Endothelial cell of umbilical vein (primary cell): ENCODE data around the gene PSMD14. TPM values are rescaled to one million over a fixed set of nuclear protein-coding genes. Genes with fewer than 3 reads are reported as not detected.

Experiments used
- BruUV-seq: library from RNA; stranded (reverse); fragments of 400-500 nt; replicated peaks from 2 replicates; lab custom pipeline; 2021; lab: Mats Ljungman, UMichigan
- CTCF ChIA-PET: fragments of 300-600, 350-600 bp; sonication (Branson Sonifier 250); formaldehyde crosslinking; loops from one replicate; lab custom pipeline; 2021; ENCODE audit warnings: antibody characterized with exemption, inconsistent platforms; lab: Charles Lee
- POLR2A ChIA-PET: fragments of 300-600, 350-600 bp; sonication (Branson Sonifier 250); formaldehyde crosslinking; loops from one replicate; lab custom pipeline; 2021; ENCODE audit warnings: antibody characterized with exemption, inconsistent platforms; lab: Charles Lee
- DNase-seq: peaks from one replicate; pipeline ENCODE4 v3.0.0-alpha.2; 2011; ENCODE audit warnings: low read depth, low spot score
- FAIRE-seq: peaks from 2 replicates; lab custom pipeline; 2011; peaks lifted over from hg19 to GRCh38; lab: Jason Lieb, UNC
- H2AFZ ChIP-seq: 2 replicates; pipeline ENCODE4 v1.6.0; 2012; ENCODE audit warnings: low read depth, low read length, control low read depth, inconsistent platforms
- H3K27ac ChIP-seq: 2 replicates; pipeline ENCODE4 v1.5.1; 2011; ENCODE audit warnings: low read depth, mild to moderate bottlenecking, control low read depth, low read length, moderate library complexity; ENCODE audit not compliant: insufficient read depth
- H3K27me3 ChIP-seq, 2 experiments: 2 replicates each; pipeline versions ENCODE4 v1.6.0 to v1.6.1; 2011; ENCODE audit warnings: low read length in 2 of 2, mixed read lengths in 1 of 2; ENCODE audit not compliant: control insufficient read depth in 2 of 2, insufficient read depth in 2 of 2
- H3K36me3 ChIP-seq, 2 experiments: 2 replicates in 1 of 2; 3 replicates in 1 of 2; pipeline ENCODE4 v1.5.1; 2011; ENCODE audit warnings: low read length in 2 of 2, mild to moderate bottlenecking in 1 of 2, moderate library complexity in 1 of 2; ENCODE audit not compliant: control insufficient read depth in 2 of 2, insufficient read depth in 2 of 2; ENCODE audit errors: extremely low read depth in 1 of 2
- H3K4me1 ChIP-seq: 3 replicates; pipeline ENCODE4 v1.5.1; 2011; ENCODE audit warnings: mild to moderate bottlenecking, low read length; ENCODE audit not compliant: control insufficient read depth, insufficient read depth; ENCODE audit errors: extremely low read depth
- H3K4me2 ChIP-seq: 2 replicates; pipeline ENCODE4 v1.6.1; 2011; ENCODE audit warnings: low read length, control low read depth, mixed read lengths; ENCODE audit not compliant: insufficient read depth
- H3K4me3 ChIP-seq, 3 experiments: fragments of 200-600 bp in 1 of 3; sonication (generic), shearing (Covaris generic) in 1 of 3; replicated peaks in 1 of 3; 2 replicates each; pipeline ENCODE4 v1.5.1; 2011 to 2016; ENCODE audit warnings: control low read depth in 3 of 3, low read length in 3 of 3, mild to moderate bottlenecking in 2 of 3, inconsistent platforms in 1 of 3, low read depth in 1 of 3, moderate library complexity in 1 of 3; ENCODE audit not compliant: insufficient read depth in 1 of 3
- H3K79me2 ChIP-seq: 2 replicates; pipeline ENCODE4 v1.6.0; 2012; ENCODE audit warnings: low read length, inconsistent platforms; ENCODE audit not compliant: control insufficient read depth, insufficient read depth
- H3K9ac ChIP-seq: replicated peaks from 2 replicates; pipeline ENCODE3; 2011; ENCODE audit warnings: low read length, control low read depth; ENCODE audit not compliant: insufficient read depth; ENCODE audit errors: extremely low read depth
- H3K9me1 ChIP-seq: replicated peaks from 3 replicates; pipeline ENCODE4 v1.6.0; 2011; ENCODE audit warnings: mild to moderate bottlenecking, low read length; ENCODE audit not compliant: control insufficient read depth, insufficient read depth; ENCODE audit errors: extremely low read depth
- H3K9me3 ChIP-seq: replicated peaks from 2 replicates; pipeline ENCODE4 v1.5.1; 2012; ENCODE audit warnings: low read length, inconsistent platforms; ENCODE audit not compliant: control insufficient read depth, insufficient read depth
- H4K20me1 ChIP-seq: replicated peaks from 2 replicates; pipeline ENCODE3; 2011; ENCODE audit warnings: mild to moderate bottlenecking, low read length; ENCODE audit not compliant: control insufficient read depth, insufficient read depth; ENCODE audit errors: extremely low read depth
- FOS ChIP-seq: IDR thresholded peaks from 2 replicates; pipeline ENCODE4 v1.6.1; 2011; ENCODE audit warnings: mild to moderate bottlenecking, low read length, moderate library complexity, borderline replicate concordance; ENCODE audit not compliant: insufficient read depth
- GATA2 ChIP-seq: IDR thresholded peaks from 2 replicates; pipeline ENCODE4 v1.7.0; 2011; ENCODE audit warnings: low read depth, mild to moderate bottlenecking, moderate library complexity, mixed read lengths, low read length; ENCODE audit not compliant: insufficient read length, insufficient read depth
- JUN ChIP-seq: IDR thresholded peaks from 2 replicates; pipeline ENCODE4 v1.6.1; 2011; ENCODE audit warnings: borderline replicate concordance, low read depth; ENCODE audit not compliant: insufficient read length, insufficient read depth
- MYC ChIP-seq: IDR thresholded peaks from one replicate; pipeline ENCODE4 v1.6.1; 2011; ENCODE audit warnings: mild to moderate bottlenecking, low read depth, low read length
- POLR2A ChIP-seq: IDR thresholded peaks from 2 replicates; pipeline ENCODE4 v1.6.1; 2012; ENCODE audit warnings: low read depth, mild to moderate bottlenecking, control low read depth, low read length
- POLR2AphosphoS5 ChIP-seq: IDR thresholded peaks from 2 replicates; pipeline ENCODE4 v1.6.1; 2012; ENCODE audit warnings: low read depth, mild to moderate bottlenecking, control low read depth, low read length, moderate library complexity; ENCODE audit not compliant: insufficient read depth
- dilution Hi-C: fragments of 300-500 bp; cut with MboI; formaldehyde crosslinking; loops from one replicate; pipeline ENCODE4 v1.15.0; 2019; ENCODE audit warnings: low sequenced_read_pairs; ENCODE audit not compliant: extremely low pct_ligation_motif_present
- intact Hi-C: fragments of 100-400 bp; cut with micrococcal nuclease; formaldehyde crosslinking; loops from one replicate; pipeline ENCODE4 v1.10.0; 2022
- polyA plus RNA-seq, 4 experiments: library from polyadenylated mRNA; depleted of rRNA in 3 of 4; stranded (reverse) in 3 of 4; unstranded in 1 of 4; fragments of >200 nt; gene quantifications; 2 replicates each; pipeline versions ENCODE4 v1.2.1 to v1.2.3, GENCODE V29; 2011 to 2012; ENCODE audit warnings: missing spikeins in 1 of 4
- total RNA-seq: library from RNA; stranded (reverse); gene quantifications from 2 replicates; pipeline ENCODE4 v1.2.3, GENCODE V29; 2021
- TF ChIP-seq, protein P1 (sequence below): IDR thresholded peaks from 2 replicates; pipeline ENCODE4 v1.6.1; 2011; ENCODE audit not compliant: insufficient read depth, insufficient read length
- TF ChIP-seq, protein P2 (sequence below), 2 donors: IDR thresholded peaks; 1 replicate in 1 of 2; 2 replicates in 1 of 2; pipeline ENCODE4 v1.5.1; 2011; ENCODE audit warnings: low read length in 2 of 2, mild to moderate bottlenecking in 2 of 2, moderate library complexity in 2 of 2, control low read depth in 1 of 2, inconsistent platforms in 1 of 2, low read depth in 1 of 2; ENCODE audit not compliant: insufficient read depth in 1 of 2; ENCODE audit errors: extremely low read depth in 1 of 2

PSMD14 gene
- total and polyA plus RNA-seq, 2 donors (not counting 3 experiments of a cell fraction or from before 2014, with no cell fraction given) = 47.6 to 85.4 TPM

DNA sequence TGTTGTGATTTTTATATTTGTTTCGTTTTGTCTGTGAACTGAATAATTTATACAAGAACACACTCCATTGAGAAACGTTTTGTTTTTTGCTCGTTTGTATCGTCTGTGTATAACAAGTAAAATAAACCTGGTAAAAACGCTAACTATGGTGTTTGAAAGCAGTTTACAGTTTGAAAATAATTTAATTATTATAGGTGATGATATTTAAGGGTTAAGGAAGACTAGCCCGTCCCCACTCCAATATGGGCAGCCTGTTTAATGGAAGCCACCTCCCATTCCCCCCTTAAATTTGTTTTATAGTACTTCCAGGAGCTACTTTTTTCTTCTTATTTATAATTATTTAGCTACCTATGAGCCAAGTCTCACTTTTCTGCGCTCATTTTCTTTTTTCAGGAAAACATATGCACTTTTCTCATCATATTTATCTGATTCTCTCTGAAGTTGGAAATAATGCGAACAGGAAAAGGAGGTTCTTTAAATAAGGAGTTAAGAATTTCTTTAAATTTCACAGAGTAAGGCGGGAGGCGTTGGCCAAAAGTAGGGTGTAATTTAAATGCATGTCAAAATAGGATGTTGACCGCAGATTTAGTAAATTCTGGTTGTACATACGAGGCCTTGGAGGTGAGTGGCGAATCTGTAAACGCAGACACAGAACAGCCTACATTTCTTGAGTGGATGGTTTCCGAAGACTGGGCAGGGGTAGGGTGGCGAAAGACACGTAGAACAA is 117.7 kb downstream of the PSMD14 start:
- DNase-seq = no peak
- H4K20me1 ChIP-seq = no peaks in the 10 kb centered on the region
- no peak overlapping the region for H3K27ac ChIP-seq
- dilution Hi-C loops (no loop called here), intact Hi-C loops (loop anchor here (1.0 to 5.0 kb wide), 2 partner anchors 9 to 701 kb away; no protein-coding TSS in a partner anchor)
- no peak overlapping the region for H3K9ac ChIP-seq
- no peaks in the 10 kb centered on the region for H3K9me1 ChIP-seq
- FAIRE-seq = no peak
- POLR2A ChIA-PET = no interaction called here
- no peak overlapping the region for H2AFZ ChIP-seq
- H3K4me3 ChIP-seq = no peak overlapping the region
- no peaks in the 10 kb centered on the region for H3K9me3 ChIP-seq
- no peaks in the 10 kb centered on the region for H3K79me2 ChIP-seq
- TF ChIP-seq, protein P1, sequence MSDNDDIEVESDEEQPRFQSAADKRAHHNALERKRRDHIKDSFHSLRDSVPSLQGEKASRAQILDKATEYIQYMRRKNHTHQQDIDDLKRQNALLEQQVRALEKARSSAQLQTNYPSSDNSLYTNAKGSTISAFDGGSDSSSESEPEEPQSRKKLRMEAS = no peak
- TF ChIP-seq MYC = no peak
- TF ChIP-seq GATA2 = no peak
- no peak for TF ChIP-seq JUN
- no peak for TF ChIP-seq POLR2A
- no peak for TF ChIP-seq POLR2AphosphoS5
- H3K4me1 ChIP-seq = peaks cover 5% of the 10 kb centered on the region
- no peaks in the 10 kb centered on the region for H3K36me3 ChIP-seq
- H3K4me2 ChIP-seq = no peak overlapping the region
- no TSS peak for BruUV-seq
- CTCF ChIA-PET = interaction anchor here (1.5 to 2.0 kb wide), 3 partner anchors 10 to 11 kb away, joined by 3 to 8 read pairs (median 4); partner anchors contain the start of gene TBR1
- H3K27me3 ChIP-seq = peaks cover 80 to 100% of the 10 kb centered on the region in 2 experiments

DNA sequence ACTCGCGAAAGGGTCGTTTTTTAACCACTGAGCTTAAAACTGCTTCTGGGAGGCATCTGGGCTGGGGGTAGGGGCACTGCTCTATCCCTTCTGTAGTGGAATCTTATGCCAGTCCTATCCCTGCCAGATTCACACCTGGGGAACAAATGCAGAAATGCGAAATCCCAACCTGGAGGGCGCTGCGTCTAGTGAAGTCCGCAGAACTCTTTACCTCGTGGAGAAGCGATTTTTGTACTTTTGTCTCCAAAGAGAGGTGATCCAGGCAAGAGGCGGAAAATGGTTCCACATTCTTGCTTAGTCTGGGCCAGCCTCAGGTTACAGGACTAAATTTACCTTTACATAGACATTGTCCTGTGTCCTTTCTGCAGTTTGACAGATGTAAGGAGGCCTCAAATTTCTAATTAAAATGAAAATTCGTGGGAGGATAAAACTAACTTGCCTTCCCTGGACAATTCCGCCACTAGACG is 118.3 kb downstream of the PSMD14 start:
- CTCF ChIA-PET = interaction anchor here (1.0 to 2.0 kb wide), 4 partner anchors 9 to 12 kb away, joined by 3 to 8 read pairs (median 4); partner anchors contain the start of gene TBR1
- H3K4me3 ChIP-seq = no peak overlapping the region
- BruUV-seq = no TSS peak

More for the DNA sequence above, 118.3 kb downstream of the PSMD14 start:
- no peak for TF ChIP-seq MYC
- no peak for TF ChIP-seq POLR2AphosphoS5
- TF ChIP-seq, protein P1 = no peak
- TF ChIP-seq JUN = no peak
- TF ChIP-seq FOS = no peak
- TF ChIP-seq, protein P2, sequence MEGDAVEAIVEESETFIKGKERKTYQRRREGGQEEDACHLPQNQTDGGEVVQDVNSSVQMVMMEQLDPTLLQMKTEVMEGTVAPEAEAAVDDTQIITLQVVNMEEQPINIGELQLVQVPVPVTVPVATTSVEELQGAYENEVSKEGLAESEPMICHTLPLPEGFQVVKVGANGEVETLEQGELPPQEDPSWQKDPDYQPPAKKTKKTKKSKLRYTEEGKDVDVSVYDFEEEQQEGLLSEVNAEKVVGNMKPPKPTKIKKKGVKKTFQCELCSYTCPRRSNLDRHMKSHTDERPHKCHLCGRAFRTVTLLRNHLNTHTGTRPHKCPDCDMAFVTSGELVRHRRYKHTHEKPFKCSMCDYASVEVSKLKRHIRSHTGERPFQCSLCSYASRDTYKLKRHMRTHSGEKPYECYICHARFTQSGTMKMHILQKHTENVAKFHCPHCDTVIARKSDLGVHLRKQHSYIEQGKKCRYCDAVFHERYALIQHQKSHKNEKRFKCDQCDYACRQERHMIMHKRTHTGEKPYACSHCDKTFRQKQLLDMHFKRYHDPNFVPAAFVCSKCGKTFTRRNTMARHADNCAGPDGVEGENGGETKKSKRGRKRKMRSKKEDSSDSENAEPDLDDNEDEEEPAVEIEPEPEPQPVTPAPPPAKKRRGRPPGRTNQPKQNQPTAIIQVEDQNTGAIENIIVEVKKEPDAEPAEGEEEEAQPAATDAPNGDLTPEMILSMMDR (IDR thresholded peaks at IDR 0.05; ENCODE audit: extremely low read depth in 1 of 2, insufficient read depth in 1 of 2, low read depth in 1 of 2, low read length in 2 of 2) = peak; percentile 56 to 60
- H3K4me1 ChIP-seq = peaks cover 5% of the 10 kb centered on the region
- dilution Hi-C loops = no loop called here
- intact Hi-C loops = loop anchor here (5.0 kb wide), 1 partner anchor 701 kb away; no protein-coding TSS in a partner anchor
- peaks cover 75 to 100% of the 10 kb centered on the region in 2 experiments for H3K27me3 ChIP-seq
- H3K9me3 ChIP-seq = no peaks in the 10 kb centered on the region
- peak; percentile 63 for FAIRE-seq
- no peak for DNase-seq
- no peak overlapping the region for H3K9ac ChIP-seq
- no peak overlapping the region for H2AFZ ChIP-seq
- H3K27ac ChIP-seq = no peak overlapping the region
- no peaks in the 10 kb centered on the region for H3K9me1 ChIP-seq
- POLR2A ChIA-PET = no interaction called here
- no peaks in the 10 kb centered on the region for H3K79me2 ChIP-seq
- no peaks in the 10 kb centered on the region for H3K36me3 ChIP-seq
- no peak overlapping the region for H3K4me2 ChIP-seq
- no peaks in the 10 kb centered on the region for H4K20me1 ChIP-seq
